HepG2 (cell line): ENCODE measurements around the gene CD209. TPM values are rescaled to one million over a fixed set of nuclear protein-coding genes. Genes with fewer than 3 reads are reported as not detected.

ENCODE experiments used
- ATAC-seq: fragments of 200-7000 bp; cut with Tn5 transposase; 3 replicates; pipeline ENCODE4 v1.9.1; 2020; ENCODE audit warnings: mild to moderate bottlenecking, moderate library complexity
- BruUV-seq: library from RNA; stranded (reverse); fragments of 400-500 nt; replicated peaks from 2 replicates; lab custom pipeline; 2021; lab: Mats Ljungman, UMichigan
- CTCF ChIA-PET: fragments of 300-600 bp; formaldehyde crosslinking; extraction: SDS; loops from one replicate; lab custom pipeline; 2021; ENCODE audit warnings: low total read pairs, inconsistent platforms, low intra/inter-chr PET ratio; lab: Yijun Ruan, JAX
- POLR2A ChIA-PET: fragments of 350-600 bp; sonication (Branson Sonifier 250); formaldehyde crosslinking; loops from one replicate; lab custom pipeline; 2020; ENCODE audit warnings: antibody characterized with exemption, inconsistent platforms; lab: Yijun Ruan, JAX
- DNase-seq: peaks from one replicate; pipeline ENCODE4 v3.0.0-alpha.2; 2015; ENCODE audit warnings: low spot score
- FAIRE-seq: peaks from 3 replicates; lab custom pipeline; 2011; peaks lifted over from hg19 to GRCh38; lab: Jason Lieb, UNC
- H2AFZ ChIP-seq: one replicate; pipeline ENCODE4 v1.6.1; 2011; ENCODE audit warnings: low read length, inconsistent platforms
- H3K27ac ChIP-seq: fragments of 300-600 bp; 3 replicates; pipeline ENCODE4 v1.8.0; 2011; ENCODE audit warnings: mixed run types, mild to moderate bottlenecking, mixed read lengths, low read length, inconsistent platforms; ENCODE audit not compliant: insufficient read depth; ENCODE audit errors: extremely low read length
- H3K27me3 ChIP-seq, 2 experiments: fragments of 200-600 bp in 1 of 2; 2 replicates in 1 of 2; 3 replicates in 1 of 2; pipeline versions ENCODE4 v1.6.0 to v1.8.0; 2011; ENCODE audit warnings: low read length in 2 of 2, mild to moderate bottlenecking in 2 of 2, moderate library complexity in 2 of 2, inconsistent platforms in 1 of 2; ENCODE audit not compliant: insufficient read depth in 2 of 2, control insufficient read depth in 1 of 2
- H3K36me3 ChIP-seq, 2 experiments: fragments of 200-600 bp in 1 of 2; replicated peaks in 1 of 2; 2 replicates in 1 of 2; 3 replicates in 1 of 2; pipeline versions ENCODE4 v1.5.1 to v1.8.0; 2011; ENCODE audit warnings: low read length in 2 of 2, inconsistent platforms in 1 of 2; ENCODE audit not compliant: insufficient read depth in 2 of 2, control insufficient read depth in 1 of 2
- H3K4me1 ChIP-seq: 2 replicates; pipeline ENCODE4 v1.5.1; 2012; ENCODE audit warnings: low read length, inconsistent platforms; ENCODE audit not compliant: insufficient read depth
- H3K4me2 ChIP-seq: 2 replicates; pipeline ENCODE4 v1.6.0; 2011; ENCODE audit warnings: low read depth, low read length, inconsistent platforms
- H3K4me3 ChIP-seq, 3 experiments: fragments of 200-600 bp in 1 of 3; sonication (generic), shearing (Covaris generic) in 1 of 3; replicated peaks in 1 of 3; 2 replicates each; pipeline ENCODE4 v1.5.1; 2011 to 2016; ENCODE audit warnings: low read length in 3 of 3, inconsistent platforms in 2 of 3, low read depth in 2 of 3, mild to moderate bottlenecking in 2 of 3, control low read depth in 1 of 3, mixed read lengths in 1 of 3; ENCODE audit not compliant: insufficient read depth in 1 of 3
- H3K79me2 ChIP-seq: one replicate; pipeline ENCODE4 v1.6.1; 2011; ENCODE audit warnings: low read length, inconsistent platforms; ENCODE audit not compliant: insufficient read depth
- H3K9ac ChIP-seq: 2 replicates; pipeline ENCODE4 v1.6.0; 2011; ENCODE audit warnings: mild to moderate bottlenecking, low read depth, low read length, inconsistent platforms; ENCODE audit not compliant: insufficient read depth
- H3K9me3 ChIP-seq: 2 replicates; pipeline ENCODE4 v1.5.1; 2012; ENCODE audit warnings: mild to moderate bottlenecking, low read length
- H4K20me1 ChIP-seq: 2 replicates; pipeline ENCODE4 v1.6.0; 2011; ENCODE audit warnings: inconsistent platforms, mild to moderate bottlenecking, low read length, moderate library complexity; ENCODE audit not compliant: insufficient read depth
- CTCF ChIP-seq: sonication (generic); formaldehyde crosslinking; IDR thresholded peaks from 2 replicates; pipeline ENCODE4 v1.5.0; 2020; ENCODE audit warnings: mild to moderate bottlenecking, missing genetic modification reagents, moderate library complexity
- FOXA1 ChIP-seq, 2 experiments: fragments of 450-650 bp in 1 of 2; sonication (generic) in 1 of 2; formaldehyde crosslinking in 1 of 2; IDR thresholded peaks; 2 replicates each; pipeline versions ENCODE4 v1.4.0 to v1.6.1; 2016 to 2020; ENCODE audit warnings: missing genetic modification reagents in 1 of 2
- KAT7 ChIP-seq: IDR thresholded peaks from 2 replicates; pipeline ENCODE4 v1.6.1; 2018; ENCODE audit warnings: borderline replicate concordance, missing compliant biosample characterization
- KDM3A ChIP-seq: IDR thresholded peaks from 2 replicates; pipeline ENCODE4 v1.6.1; 2018; ENCODE audit warnings: low read depth, missing compliant biosample characterization
- POGZ ChIP-seq: sonication (generic); formaldehyde crosslinking; IDR thresholded peaks from 2 replicates; pipeline ENCODE4 v1.4.0; 2020; ENCODE audit warnings: mild to moderate bottlenecking, missing genetic modification reagents
- RFX3 ChIP-seq: IDR thresholded peaks from 2 replicates; pipeline ENCODE4 v1.6.1; 2016; ENCODE audit warnings: missing biosample characterization, missing genetic modification reagents
- TEAD3 ChIP-seq: optimal IDR thresholded peaks from 2 replicates; pipeline ENCODE3; 2016; ENCODE audit warnings: borderline replicate concordance
- ZNF335 ChIP-seq: sonication (generic); formaldehyde crosslinking; IDR thresholded peaks from 2 replicates; pipeline ENCODE4 v1.4.0; 2020; ENCODE audit warnings: missing genetic modification reagents
- ZNF451 ChIP-seq: sonication (generic); formaldehyde crosslinking; IDR thresholded peaks from 2 replicates; pipeline ENCODE4 v1.5.0; 2020; ENCODE audit warnings: mild to moderate bottlenecking, missing genetic modification reagents
- ZNF777 ChIP-seq: sonication (generic); formaldehyde crosslinking; IDR thresholded peaks from 2 replicates; pipeline ENCODE4 v1.4.0; 2020; ENCODE audit warnings: missing genetic modification reagents
- ZNF891 ChIP-seq: sonication (generic); formaldehyde crosslinking; IDR thresholded peaks from 2 replicates; pipeline ENCODE4 v1.5.0; 2020; ENCODE audit warnings: mild to moderate bottlenecking, missing genetic modification reagents
- WGBS: methylation state at CpG from one replicate; pipeline ENCODE4 v1.1.6; 2017; ENCODE audit warnings: low lambda C conversion rate; 5-methylcytosine and 5-hydroxymethylcytosine counted together
- in situ Hi-C: cut with HindIII; loops from 2 replicates; pipeline ENCODE4 v1.10.0; 2017; ENCODE audit warnings: low pct_unique_long_range_greater_than_20kb; ENCODE audit not compliant: extremely low pct_ligation_motif_present
- intact Hi-C: fragments of 100-400 bp; cut with micrococcal nuclease; formaldehyde crosslinking; loops from one replicate; pipeline ENCODE4 v1.10.0; 2022; ENCODE audit not compliant: unreplicated experiment
- polyA plus RNA-seq, 8 experiments: library from polyadenylated mRNA; depleted of rRNA in 3 of 8; stranded (reverse) in 7 of 8; unstranded in 1 of 8; fragments of >200 nt; fragmentation: Illumina TruSeq in 4 of 8; extraction: Trizol in 4 of 8; gene quantifications; 2 replicates each; pipeline versions ENCODE4 v1.2.1 to v1.2.3, GENCODE V29; 2011 to 2016; ENCODE audit warnings: low read depth in 4 of 8, missing spikeins in 1 of 8, mixed read lengths in 1 of 8; ENCODE audit not compliant: insufficient read depth in 1 of 8
- total RNA-seq, 5 experiments: library from RNA; depleted of rRNA; stranded (reverse); fragments of >200 nt; fragmentation: Illumina TruSeq; extraction: Trizol; gene quantifications; 2 replicates each; pipeline ENCODE4 v1.2.3, GENCODE V29; 2016; ENCODE audit warnings: low read depth in 1 of 5

CD209 gene
- total and polyA plus RNA-seq, 2 of the 13 experiments (the other 11 are each of a cell fraction or from before 2014, with no cell fraction given): not detected

DNA sequence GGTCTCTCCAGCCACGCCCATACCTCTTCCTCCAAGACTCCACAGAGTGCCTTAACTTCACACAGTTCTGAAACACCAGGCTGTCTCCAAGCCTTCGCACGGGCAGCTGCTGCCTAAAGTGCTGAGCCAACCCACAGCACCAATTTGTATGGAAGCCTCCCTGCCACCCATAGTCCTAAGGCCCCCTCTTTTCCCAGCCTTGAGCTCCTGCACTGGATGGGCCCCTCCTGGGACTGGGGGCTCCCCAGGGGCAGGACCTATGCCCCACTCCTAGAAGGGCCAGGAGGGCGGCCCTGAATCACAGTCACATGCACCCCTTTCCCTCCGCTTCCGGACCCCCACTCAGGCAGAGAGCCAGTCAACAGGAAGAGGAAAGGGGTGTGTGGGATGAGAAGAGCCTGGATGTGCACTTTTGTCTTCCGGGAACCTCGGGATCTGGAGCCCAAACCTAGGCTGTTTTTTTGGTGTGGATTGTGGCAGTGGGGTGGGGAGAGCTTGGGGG lies 40.3 kb downstream of the CD209 start:
- Histone ChIP-seq H3K4me3 (no peak overlapping the region), H3K36me3 (no peaks in the 10 kb centered on the region), H3K79me2 (no peaks in the 10 kb centered on the region), H3K4me1 (peaks cover 7% of the 10 kb centered on the region), H2AFZ (no peak overlapping the region), H3K4me2 (no peak overlapping the region), H3K9ac (no peak overlapping the region), H3K9me3 (no peaks in the 10 kb centered on the region), H3K27me3 (peaks cover 0 to 14% of the 10 kb centered on the region in 2 experiments; a peak in 3 of 5 replicates), H3K27ac (no peak overlapping the region), H4K20me1 (no peaks in the 10 kb centered on the region)
- TF ChIP-seq ZNF891 (CRISPR knock-in tag) (no peak), RFX3 (no peak), ZNF451 (CRISPR knock-in tag) (no peak), CTCF (CRISPR knock-in tag) (no peak), FOXA1 (IDR thresholded peaks at IDR 0.05) (no peak), FOXA1 (CRISPR knock-in tag; IDR thresholded peaks at IDR 0.05) (no peak), POGZ (no peak), KDM3A (no peak), ZNF335 (CRISPR knock-in tag) (no peak), KAT7 (CRISPR knock-in tag) (no peak), ZNF777 (no peak), TEAD3 (CRISPR knock-in tag) (no peak)
- DNase-seq (no peak), FAIRE-seq (no peak), ATAC-seq (no peak)
- 42% methylated on average over 8 of the region's 8 CpGs for WGBS
- in situ Hi-C loops: no loop called here
- no TSS peak for BruUV-seq
- ChIA-PET CTCF (no interaction called here), POLR2A (no interaction called here)
- intact Hi-C loops: no loop called here
